Mucosa of descending colon (tissue), 3 donors: Measurements from ENCODE around the gene MACROD1. TPM values are rescaled to one million over a fixed set of nuclear protein-coding genes. Genes with fewer than 3 reads are reported as not detected.
A peak's percentile ranks its signal among the peaks of the same experiment; 100 is the strongest.

Experiments
- ATAC-seq: fragments of 200-7000 bp; cut with Tn5 transposase; one replicate; pipeline ENCODE4 v1.9.1; 2020; ENCODE audit warnings: mild to moderate bottlenecking, moderate library complexity
- DNase-seq, 3 donors: peaks; one replicate each; pipeline ENCODE4 v3.0.0-alpha.2; 2020
- H3K36me3 ChIP-seq: fragments of 200-600 bp; one replicate; pipeline ENCODE4 v1.8.0; 2021; ENCODE audit warnings: low read depth, mild to moderate bottlenecking
- H3K4me1 ChIP-seq: fragments of 200-600 bp; one replicate; pipeline ENCODE4 v1.8.0; 2021; ENCODE audit warnings: low read depth, mild to moderate bottlenecking
- H3K4me3 ChIP-seq: fragments of 200-600 bp; one replicate; pipeline ENCODE4 v1.8.0; 2021; ENCODE audit warnings: mild to moderate bottlenecking
- H3K9me3 ChIP-seq: fragments of 200-600 bp; one replicate; pipeline ENCODE4 v1.8.0; 2021; ENCODE audit warnings: mild to moderate bottlenecking
- CTCF ChIP-seq: fragments of 200-600 bp; IDR thresholded peaks from one replicate; pipeline ENCODE4 v1.8.0; 2022; ENCODE audit warnings: antibody characterized with exemption, mild to moderate bottlenecking
- intact Hi-C, 2 donors: fragments of 100-400 bp; cut with DNase I in 1 of 2; cut with micrococcal nuclease in 1 of 2; formaldehyde crosslinking; loops; one replicate each; pipeline versions ENCODE4 v1.11.0 to v1.11.1; 2022; cut with DNase I, micrococcal nuclease
- total RNA-seq, 3 donors: library from RNA; stranded (reverse); fragmentation: NEBNext Ultra II Directional in 2 of 3; extraction: Animal tissue kit (Norgen Biotek cat#: 25700) in 2 of 3; gene quantifications; one replicate each; pipeline versions ENCODE4 v1.2.1 to v1.2.4, GENCODE V29; 2021 to 2023
- donor health status: DM: no; HTN: no; CAD: no; lungs with moderate emphysema.
- donor health status: DM: no; HTN: no; CAD: no.
- donor health status: DM: no; HTN: yes; CAD: no.

MACROD1 gene
- total RNA-seq, 3 donors from 2014 or later = 26.7 to 38.7 (median 38.1) TPM

GRCh38 chr11:64178203-64178602 lies 12.3 kb upstream of the MACROD1 start:
- ATAC-seq = no peak
- intact Hi-C loops = no loop called here
- peaks cover 10% of the 10 kb centered on the region for H3K4me1 ChIP-seq

DNA sequence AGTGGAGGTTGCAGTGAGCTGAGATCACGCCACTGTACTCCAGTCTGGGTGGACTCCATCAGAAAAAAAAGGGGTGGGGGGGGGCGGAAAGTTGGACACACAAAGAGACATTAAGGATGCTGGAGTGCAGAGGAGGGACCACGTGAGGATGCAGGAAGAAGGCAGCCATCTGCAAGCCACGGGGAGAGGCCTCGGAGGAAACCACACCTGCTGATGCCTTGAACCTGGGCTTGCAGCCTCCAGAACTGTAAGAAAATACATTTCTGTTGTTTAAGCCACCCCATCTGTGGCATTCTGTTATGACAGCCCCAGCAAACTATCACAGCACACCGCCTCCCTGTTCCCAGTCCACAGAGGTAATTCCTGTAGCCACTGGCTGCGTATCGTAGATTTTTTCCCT lies 10.8 kb upstream of the MACROD1 start:
- Histone ChIP-seq H3K9me3 (no peaks in the 10 kb centered on the region), H3K4me1 (peaks cover 8% of the 10 kb centered on the region), H3K36me3 (no peaks in the 10 kb centered on the region), H3K4me3 (no peak overlapping the region)
- intact Hi-C loops = no loop called here
- DNase-seq (no peak), ATAC-seq (no peak)
- no peak for TF ChIP-seq CTCF

More at GRCh38 chr11:64178203-64178602, 12.3 kb upstream of the MACROD1 start:
- no peak for TF ChIP-seq CTCF
- Histone ChIP-seq H3K36me3 (no peaks in the 10 kb centered on the region), H3K9me3 (no peaks in the 10 kb centered on the region), H3K4me3 (no peak overlapping the region)
- no peak for DNase-seq

DNA sequence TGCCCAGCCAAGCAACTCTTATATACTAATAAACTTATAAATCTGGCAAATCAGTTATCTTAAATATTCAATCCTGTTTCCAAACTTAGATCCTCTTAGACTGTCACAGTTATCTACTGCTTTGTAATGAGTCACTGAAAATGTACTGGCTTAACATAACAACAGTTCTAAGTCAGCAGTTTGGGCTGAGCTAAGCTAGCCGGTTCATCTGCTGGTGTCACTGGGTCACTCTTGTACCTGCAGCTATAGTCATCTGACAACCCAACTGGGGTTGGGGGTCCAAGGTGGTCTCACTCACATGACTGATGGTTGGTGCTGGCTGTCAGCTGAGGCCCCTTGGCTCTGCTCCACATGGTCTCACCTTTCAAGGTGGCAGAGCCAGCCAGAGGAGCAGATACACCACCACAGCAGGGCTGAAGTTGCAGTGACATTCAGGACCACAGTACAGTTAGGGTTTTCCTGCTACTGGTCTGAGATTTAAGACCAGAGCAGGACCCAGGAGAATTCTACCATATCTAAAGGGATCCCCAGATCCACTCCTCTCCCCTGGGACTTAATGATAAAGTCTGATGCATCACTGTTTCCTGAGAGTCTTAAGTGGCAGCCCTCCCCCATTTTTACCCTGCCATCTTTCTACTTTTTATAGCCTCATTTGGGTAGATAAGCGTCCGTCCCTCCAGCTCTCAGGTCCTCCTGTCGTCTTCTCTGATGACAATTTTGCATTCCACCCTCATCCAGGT lies 7.9 kb upstream of the MACROD1 start:
- Histone ChIP-seq H3K9me3 (no peaks in the 10 kb centered on the region), H3K4me1 (no peaks in the 10 kb centered on the region), H3K4me3 (no peak overlapping the region), H3K36me3 (no peaks in the 10 kb centered on the region)
- TF ChIP-seq CTCF = no peak
- ATAC-seq (no peak), DNase-seq (no peak)
- intact Hi-C loops = no loop called here

DNA sequence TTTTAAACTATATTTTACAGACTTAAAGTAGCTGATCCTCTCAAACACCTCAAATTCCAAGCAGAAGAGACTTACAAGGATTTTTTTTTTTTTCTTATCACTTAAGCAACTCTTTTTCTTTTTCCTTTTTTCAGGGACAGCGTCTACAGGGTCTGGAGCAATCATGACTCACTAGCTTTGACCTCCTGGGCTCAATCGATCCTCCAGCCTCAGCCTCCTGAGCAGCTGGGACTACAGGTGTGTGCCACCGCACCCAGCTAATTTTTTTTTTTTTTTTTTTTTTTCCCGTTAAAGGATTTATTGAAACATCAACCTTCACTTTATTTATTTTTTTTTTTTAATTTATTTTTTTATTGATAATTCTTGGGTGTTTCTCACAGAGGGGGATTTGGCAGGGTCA lies 4.5 kb upstream of the MACROD1 start:
- intact Hi-C loops = no loop called here
- H3K4me1 ChIP-seq = peaks cover under 1% of the 10 kb centered on the region
- no peaks in the 10 kb centered on the region for H3K36me3 ChIP-seq
- ATAC-seq (no peak), DNase-seq (no peak)
- H3K9me3 ChIP-seq = no peaks in the 10 kb centered on the region
- no peak for TF ChIP-seq CTCF
- H3K4me3 ChIP-seq = no peak overlapping the region

GRCh38 chr11:64165481-64165841 lies 452 bp downstream of the MACROD1 start:
- no peaks in the 10 kb centered on the region for H3K36me3 ChIP-seq
- TF ChIP-seq CTCF = no peak
- peaks cover 12% of the 10 kb centered on the region for H3K4me1 ChIP-seq
- intact Hi-C loops = no loop called here
- ATAC-seq (peak; percentile 9), DNase-seq (peak in 1 of 3 donors; percentile 44)
- no peaks in the 10 kb centered on the region for H3K9me3 ChIP-seq
- H3K4me3 ChIP-seq = peak overlapping the region; percentile 56
